Lung microvascular endothelial cell (primary cell): ENCODE data around the gene LPCAT3. TPM values are rescaled to one million over a fixed set of nuclear protein-coding genes. Genes with fewer than 3 reads are reported as not detected.

ENCODE experiments used
- DNase-seq, 2 donors: peaks; one replicate each; pipeline versions ENCODE4 v3.0.0 to v3.0.0-alpha.2; 2010; ENCODE audit warnings: low read depth in 2 of 2
- total RNA-seq: library from RNA; depleted of rRNA; stranded (reverse); fragments of >200 nt; gene quantifications from 2 replicates; pipeline ENCODE4 v1.2.1, GENCODE V29; 2014

Gene LPCAT3
- total RNA-seq, 1 donor from 2014 or later = 9.9 TPM

GRCh38 chr12:6963791-6964413 is 54.4 kb downstream of the LPCAT3 start:
- no peak for DNase-seq

GRCh38 chr12:6963016-6963731 is 55.1 kb downstream of the LPCAT3 start:
- no peak for DNase-seq

GRCh38 chr12:6962285-6963015 is 55.8 kb downstream of the LPCAT3 start:
- DNase-seq = no peak

- peak; percentile 65 to 73 for DNase-seq
Observed at GRCh38 chr12:6961695-6962284, 56.5 kb downstream of the LPCAT3 start.

- peak in 1 of 2 donors; percentile 46 for DNase-seq
Observed at GRCh38 chr12:6961278-6961694, 57.0 kb downstream of the LPCAT3 start.

- DNase-seq = no peak
Observed at GRCh38 chr12:6960593-6961277, 57.5 kb downstream of the LPCAT3 start.

- no peak for DNase-seq
Observed at GRCh38 chr12:6959805-6960592, 58.3 kb downstream of the LPCAT3 start.

- DNase-seq = peak in 1 of 2 donors; percentile 34
Observed at GRCh38 chr12:6959058-6959804, 59.0 kb downstream of the LPCAT3 start.

GRCh38 chr12:6958609-6959057 is 59.6 kb downstream of the LPCAT3 start:
- DNase-seq = no peak

- DNase-seq = no peak
Observed at GRCh38 chr12:6957741-6958608, 60.3 kb downstream of the LPCAT3 start.

- no peak for DNase-seq
Observed at GRCh38 chr12:6957151-6957701, 61.0 kb downstream of the LPCAT3 start.

GRCh38 chr12:6956021-6956727 is 62.1 kb downstream of the LPCAT3 start:
- no peak for DNase-seq

GRCh38 chr12:6955108-6956020 is 62.9 kb downstream of the LPCAT3 start:
- no peak for DNase-seq

GRCh38 chr12:6954316-6955107 is 63.8 kb downstream of the LPCAT3 start:
- DNase-seq = no peak

GRCh38 chr12:6953442-6954315 is 64.6 kb downstream of the LPCAT3 start:
- peak in 1 of 2 donors; percentile 50 for DNase-seq
